ENCODE measurements around the gene ITGA4.

ITGA4 gene

DNA sequence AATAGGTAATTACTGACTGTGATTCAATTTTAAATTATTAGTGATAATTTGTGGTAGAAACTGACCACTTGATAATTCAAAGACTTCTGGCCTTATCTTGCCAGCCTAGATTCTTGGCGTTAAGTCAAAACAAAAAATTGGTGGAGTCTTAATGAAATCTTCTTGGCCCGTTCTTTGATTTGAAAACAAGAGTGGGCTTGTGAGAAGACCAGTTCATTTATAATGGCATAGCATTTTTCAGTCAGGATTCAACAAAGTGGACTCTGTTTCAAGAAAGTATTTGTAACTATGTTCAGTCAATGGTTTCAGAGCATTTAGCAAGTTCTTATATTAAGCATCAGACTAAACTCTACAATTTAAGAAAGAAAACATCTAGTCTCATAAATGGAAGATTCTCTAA, 26.0 kb downstream of the ITGA4 start:
- ChIA-PET CTCF (no interaction called here), POLR2A (no interaction called here)
- no peak for DNase-seq (ENCODE audit: low read depth, low spot score)
- TF ChIP-seq, protein P1, sequence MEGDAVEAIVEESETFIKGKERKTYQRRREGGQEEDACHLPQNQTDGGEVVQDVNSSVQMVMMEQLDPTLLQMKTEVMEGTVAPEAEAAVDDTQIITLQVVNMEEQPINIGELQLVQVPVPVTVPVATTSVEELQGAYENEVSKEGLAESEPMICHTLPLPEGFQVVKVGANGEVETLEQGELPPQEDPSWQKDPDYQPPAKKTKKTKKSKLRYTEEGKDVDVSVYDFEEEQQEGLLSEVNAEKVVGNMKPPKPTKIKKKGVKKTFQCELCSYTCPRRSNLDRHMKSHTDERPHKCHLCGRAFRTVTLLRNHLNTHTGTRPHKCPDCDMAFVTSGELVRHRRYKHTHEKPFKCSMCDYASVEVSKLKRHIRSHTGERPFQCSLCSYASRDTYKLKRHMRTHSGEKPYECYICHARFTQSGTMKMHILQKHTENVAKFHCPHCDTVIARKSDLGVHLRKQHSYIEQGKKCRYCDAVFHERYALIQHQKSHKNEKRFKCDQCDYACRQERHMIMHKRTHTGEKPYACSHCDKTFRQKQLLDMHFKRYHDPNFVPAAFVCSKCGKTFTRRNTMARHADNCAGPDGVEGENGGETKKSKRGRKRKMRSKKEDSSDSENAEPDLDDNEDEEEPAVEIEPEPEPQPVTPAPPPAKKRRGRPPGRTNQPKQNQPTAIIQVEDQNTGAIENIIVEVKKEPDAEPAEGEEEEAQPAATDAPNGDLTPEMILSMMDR (IDR thresholded peaks at IDR 0.05; ENCODE audit: insufficient read depth, low read length, missing control alignments): no peak
- H3K4me3 ChIP-seq (ENCODE audit: low read depth, low read length): no peak overlapping the region

DNA sequence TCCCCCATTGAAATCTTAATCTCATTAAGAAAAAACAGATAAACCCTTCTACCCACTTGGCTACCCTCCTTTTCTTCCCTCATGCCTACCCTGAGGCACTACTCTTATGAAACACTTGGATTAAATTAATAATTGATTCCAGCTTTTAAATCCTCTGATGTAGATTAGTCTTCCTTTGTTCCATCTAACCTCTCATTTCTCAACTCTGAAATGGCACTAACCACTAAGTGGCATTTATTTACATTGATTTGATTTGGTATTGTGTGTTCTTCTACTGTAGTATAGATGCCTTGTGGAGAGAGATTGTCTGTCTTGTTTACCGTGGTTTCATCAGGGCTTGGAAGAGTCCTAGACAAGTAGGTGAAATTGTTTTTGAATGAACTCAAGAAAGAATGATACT, 26.7 kb downstream of the ITGA4 start:
- CTCF ChIA-PET: interaction anchor here (1.0 kb wide), 1 partner anchor 17 kb away, joined by 5 read pairs; no protein-coding TSS in a partner anchor
- no peak for DNase-seq (ENCODE audit: low read depth, low spot score)
- no peak overlapping the region for H3K4me3 ChIP-seq (ENCODE audit: low read depth, low read length)
- TF ChIP-seq, protein P1 (IDR thresholded peaks at IDR 0.05; ENCODE audit: insufficient read depth, low read length, missing control alignments): no peak
- POLR2A ChIA-PET: no interaction called here

DNA sequence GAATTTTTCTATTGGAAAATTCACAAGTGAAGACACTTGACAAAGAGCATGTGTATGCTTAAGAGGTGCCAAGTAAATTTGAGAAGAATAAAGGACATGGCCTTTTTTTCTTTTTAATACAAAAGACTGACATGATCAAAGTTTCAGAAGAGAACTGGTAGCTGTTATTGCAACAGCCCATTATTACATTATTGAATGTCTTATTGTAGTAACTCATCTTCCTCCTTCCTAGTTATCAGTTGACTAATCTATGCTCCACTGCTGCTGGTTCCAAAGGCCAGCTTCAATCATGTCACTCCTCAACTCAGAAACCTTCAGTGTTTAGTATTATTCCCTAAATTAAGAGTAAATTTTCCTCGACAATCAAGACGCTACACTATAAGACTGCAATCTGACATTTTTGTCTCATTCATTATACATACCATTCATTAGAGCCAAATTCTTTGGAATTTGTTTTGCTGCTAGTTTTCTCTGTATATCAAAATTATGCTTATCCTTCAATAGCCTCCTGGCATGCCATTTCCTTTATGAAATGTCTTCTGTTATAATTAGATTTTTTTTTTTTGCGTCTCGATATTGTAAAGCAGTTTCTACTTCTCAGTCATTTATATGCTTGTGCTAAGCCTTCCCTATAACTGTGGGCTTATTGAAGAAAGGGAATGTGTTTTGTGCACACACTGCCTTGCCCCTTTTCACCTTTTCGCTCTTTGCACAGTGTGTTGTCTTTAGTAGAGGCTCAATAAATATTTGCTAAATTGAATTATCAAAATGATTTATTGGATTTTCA, 27.9 kb downstream of the ITGA4 start:
- TF ChIP-seq, protein P1 (IDR thresholded peaks at IDR 0.05; ENCODE audit: insufficient read depth, low read length, missing control alignments): no peak
- ChIA-PET POLR2A (no interaction called here), CTCF (interaction anchor here (1.0 kb wide), 1 partner anchor 19 kb away, joined by 5 read pairs; no protein-coding TSS in a partner anchor)
- DNase-seq (ENCODE audit: low read depth, low spot score): no peak
- H3K4me3 ChIP-seq (ENCODE audit: low read depth, low read length): no peak overlapping the region

DNA sequence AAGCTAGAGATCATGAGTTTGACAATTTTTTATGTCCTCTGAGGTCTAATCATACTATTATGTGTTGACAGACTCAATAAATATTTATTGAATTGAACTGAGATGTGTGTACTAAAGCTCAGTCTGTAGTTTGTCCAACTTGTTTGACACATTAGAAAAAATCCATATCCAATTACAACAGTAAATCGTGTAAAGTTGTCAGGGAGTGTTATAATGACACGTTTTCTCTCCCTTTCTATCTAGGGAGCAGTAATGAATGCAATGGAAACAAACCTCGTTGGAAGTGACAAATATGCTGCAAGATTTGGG, 28.4 kb downstream of the ITGA4 start:
- ChIA-PET POLR2A (no interaction called here), CTCF (no interaction called here)
- DNase-seq (ENCODE audit: low read depth, low spot score): no peak
- TF ChIP-seq, protein P1 (IDR thresholded peaks at IDR 0.05; ENCODE audit: insufficient read depth, low read length, missing control alignments): no peak
- H3K4me3 ChIP-seq (ENCODE audit: low read depth, low read length): no peak overlapping the region

DNA sequence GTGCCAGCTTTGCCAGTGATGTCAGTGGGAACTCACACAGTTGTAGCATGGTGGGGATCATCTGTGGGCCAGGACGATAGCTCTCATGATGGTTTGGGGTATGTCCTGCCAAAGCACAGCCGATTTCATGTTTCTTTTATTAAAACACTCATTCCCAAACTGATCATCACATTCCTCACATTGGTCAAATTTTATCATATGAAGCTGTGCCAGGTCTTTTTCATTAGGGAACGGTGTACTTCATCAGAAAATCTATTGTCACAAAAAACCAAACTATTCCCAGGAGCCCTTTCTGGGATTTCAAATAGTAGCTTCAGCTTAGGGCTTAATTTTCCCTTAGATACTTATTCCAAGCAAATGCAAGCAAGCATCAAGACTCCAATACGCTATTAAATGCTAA, 42.0 kb downstream of the ITGA4 start:
- POLR2A ChIA-PET: no interaction called here
- CTCF ChIA-PET: interaction anchor here (1.1 kb wide), 1 partner anchor 216 kb away, joined by 3 read pairs; no protein-coding TSS in a partner anchor
- no peak for DNase-seq (ENCODE audit: low read depth, low spot score)
- TF ChIP-seq, protein P1 (IDR thresholded peaks at IDR 0.05; ENCODE audit: insufficient read depth, low read length, missing control alignments): no peak
- H3K4me3 ChIP-seq (ENCODE audit: low read depth, low read length): no peak overlapping the region

DNA sequence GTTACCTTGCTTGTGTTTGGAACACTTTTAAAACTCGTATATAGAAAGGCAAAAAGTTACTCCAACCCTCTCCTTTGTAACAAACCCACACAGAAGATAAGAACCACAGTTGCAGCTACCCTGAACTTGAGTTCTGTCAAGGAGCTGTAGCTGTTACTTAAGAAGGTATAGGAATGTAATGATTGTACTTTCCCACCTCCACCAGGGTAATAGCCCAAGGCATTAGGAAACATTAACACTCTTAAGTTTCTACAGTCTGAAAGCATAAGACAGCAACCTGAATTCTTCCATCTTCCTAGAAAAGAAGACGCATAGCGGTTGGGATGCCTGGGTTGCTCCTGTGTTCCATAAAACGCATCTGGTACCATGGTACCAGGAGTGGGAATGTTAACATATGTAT, 43.0 kb downstream of the ITGA4 start:
- H3K4me3 ChIP-seq (ENCODE audit: low read depth, low read length): no peak overlapping the region
- CTCF ChIA-PET: no interaction called here
- TF ChIP-seq, protein P1 (IDR thresholded peaks at IDR 0.05; ENCODE audit: insufficient read depth, low read length, missing control alignments): no peak
- POLR2A ChIA-PET: no interaction called here
- DNase-seq (ENCODE audit: low read depth, low spot score): no peak
